Gastroesophageal sphincter (tissue), 3 donors: ENCODE data around the gene DNAL1.

Experiments
- CTCF ChIP-seq, 4 experiments: fragments of 200-600 bp in 2 of 4; fragments of 450-650 bp in 2 of 4; sonication (generic) in 1 of 4; IDR thresholded peaks; one replicate each; pipeline ENCODE4 v1.5.1; 2017 to 2019; ENCODE audit warnings: antibody characterized with exemption in 4 of 4, mild to moderate bottlenecking in 2 of 4, moderate library complexity in 2 of 4
- EP300 ChIP-seq: sonication (generic); formaldehyde crosslinking; IDR thresholded peaks from one replicate; pipeline ENCODE4 v1.6.1; 2017; ENCODE audit warnings: antibody characterized with exemption, mild to moderate bottlenecking
- POLR2A ChIP-seq, 2 donors: fragments of 450-650 bp; IDR thresholded peaks; one replicate each; pipeline ENCODE4 v1.6.1; 2017; ENCODE audit warnings: antibody characterized with exemption in 2 of 2, mild to moderate bottlenecking in 2 of 2, moderate library complexity in 1 of 2
- POLR2AphosphoS5 ChIP-seq: sonication (generic); formaldehyde crosslinking; IDR thresholded peaks from one replicate; pipeline ENCODE4 v1.6.1; 2017; ENCODE audit warnings: antibody characterized with exemption

- no peak for TF ChIP-seq CTCF (IDR thresholded peaks at IDR 0.05)
- TF ChIP-seq POLR2AphosphoS5 = no peak
- no peak for TF ChIP-seq EP300
- TF ChIP-seq POLR2A (IDR thresholded peaks at IDR 0.05) = no peak
Measured at GRCh38 chr14:73637830-73638229, 7.0 kb upstream of the DNAL1 start.
